PC-3 (cell line): ENCODE measurements around the gene KLHL1. TPM values are rescaled to one million over a fixed set of nuclear protein-coding genes. Genes with fewer than 3 reads are reported as not detected.
A peak's percentile ranks its signal among the peaks of the same experiment; 100 is the strongest.

Experiments
- ATAC-seq: fragments of 200-7000 bp; cut with Tn5 transposase; 2 replicates; pipeline ENCODE4 v1.9.1; 2020; ENCODE audit warnings: mild to moderate bottlenecking, moderate library complexity
- BruUV-seq: library from RNA; stranded (reverse); fragments of 400-500 nt; replicated peaks from 2 replicates; lab custom pipeline; 2021; lab: Mats Ljungman, UMichigan
- CTCF ChIA-PET: fragments of 300-600 bp; sonication (Branson Sonifier 250); formaldehyde crosslinking; loops from one replicate; lab custom pipeline; 2022; ENCODE audit warnings: antibody characterized with exemption; lab: Charles Lee
- POLR2A ChIA-PET: fragments of 300-600 bp; sonication (Branson Sonifier 250); formaldehyde crosslinking; loops from one replicate; lab custom pipeline; 2022; ENCODE audit warnings: antibody characterized with exemption; ENCODE audit not compliant: unreplicated experiment; lab: Charles Lee
- DNase-seq: peaks from one replicate; pipeline ENCODE4 v3.0.0-alpha.2; 2015
- H2AFZ ChIP-seq: fragments of 300-600 bp; sonication (generic); 2 replicates; pipeline ENCODE4 v1.6.0; 2016; ENCODE audit warnings: antibody characterized with exemption, low read length
- H3F3A ChIP-seq: fragments of 300-600 bp; sonication (generic); one replicate; pipeline ENCODE4 v1.6.0; 2017; ENCODE audit warnings: antibody characterized with exemption, low read length, control low read depth, mild to moderate bottlenecking; ENCODE audit not compliant: unreplicated experiment
- H3K27ac ChIP-seq: fragments of 300-600 bp; sonication (generic); 2 replicates; pipeline ENCODE4 v1.5.1; 2016; ENCODE audit warnings: mild to moderate bottlenecking, low read length
- H3K27me3 ChIP-seq: fragments of 300-600 bp; sonication (generic); 2 replicates; pipeline ENCODE4 v1.6.1; 2016; ENCODE audit warnings: low read length, mixed read lengths
- H3K36me3 ChIP-seq: fragments of 300-600 bp; sonication (generic); 2 replicates; pipeline ENCODE4 v1.6.1; 2016; ENCODE audit warnings: low read depth, mixed run types, low read length, mixed read lengths
- H3K4me1 ChIP-seq: fragments of 300-600 bp; sonication (generic); 2 replicates; pipeline ENCODE4 v1.5.1; 2016; ENCODE audit warnings: low read length; ENCODE audit not compliant: insufficient read depth
- H3K4me2 ChIP-seq: fragments of 300-600 bp; sonication (generic); 2 replicates; pipeline ENCODE4 v1.6.0; 2016; ENCODE audit warnings: low read length
- H3K4me3 ChIP-seq: fragments of 300-600 bp; sonication (generic); 2 replicates; pipeline ENCODE4 v1.5.1; 2016; ENCODE audit warnings: mild to moderate bottlenecking, low read length, mixed read lengths
- H3K79me2 ChIP-seq: fragments of 300-600 bp; sonication (generic); 2 replicates; pipeline ENCODE4 v1.6.1; 2017; ENCODE audit warnings: low read length, mixed read lengths
- H3K9ac ChIP-seq: fragments of 300-600 bp; sonication (generic); 2 replicates; pipeline ENCODE4 v1.6.0; 2016; ENCODE audit warnings: mild to moderate bottlenecking, low read length
- H3K9me2 ChIP-seq: fragments of 300-600 bp; sonication (generic); replicated peaks from 2 replicates; pipeline ENCODE4 v1.6.1; 2016; ENCODE audit warnings: mixed run types, low read length, mixed read lengths
- H3K9me3 ChIP-seq: fragments of 300-600 bp; sonication (generic); 2 replicates; pipeline ENCODE4 v1.6.1; 2016; ENCODE audit warnings: low read length, mixed read lengths
- H4K20me1 ChIP-seq: fragments of 300-600 bp; sonication (generic); 2 replicates; pipeline ENCODE4 v1.6.1; 2016; ENCODE audit warnings: low read length, mixed read lengths
- CTCF ChIP-seq: fragments of 300-600 bp; sonication (generic); conservative IDR thresholded peaks from 2 replicates; pipeline ENCODE4 v1.5.1; 2017; ENCODE audit warnings: antibody characterized with exemption, low read depth, mild to moderate bottlenecking, low read length
- EZH2 ChIP-seq: fragments of 300-600 bp; sonication (generic); IDR thresholded peaks from one replicate; pipeline ENCODE4 v1.6.1; 2017; ENCODE audit warnings: antibody characterized with exemption, mild to moderate bottlenecking, low read length; ENCODE audit not compliant: unreplicated experiment
- EZH2phosphoT487 ChIP-seq: fragments of 300-600 bp; sonication (generic); IDR thresholded peaks from 2 replicates; pipeline ENCODE4 v1.6.1; 2018; ENCODE audit warnings: mild to moderate bottlenecking, antibody characterized with exemption, low read length, borderline replicate concordance
- intact Hi-C: fragments of 100-400 bp; cut with micrococcal nuclease; formaldehyde crosslinking; loops from 2 replicates; pipeline ENCODE4 v1.9.0; 2023
- total RNA-seq: library from RNA; depleted of rRNA; stranded (reverse); fragments of >200 nt; gene quantifications from 2 replicates; pipeline ENCODE4 v1.2.3, GENCODE V29; 2014

The KLHL1 gene
- total RNA-seq, 1 experiment from 2014 or later, result not detected

- Histone ChIP-seq H4K20me1 (no peaks in the 10 kb centered on the region), H3K4me1 (no peaks in the 10 kb centered on the region), H2AFZ (no peak overlapping the region), H3K9ac (no peak overlapping the region), H3K9me3 (no peaks in the 10 kb centered on the region), H3K9me2 (no peaks in the 10 kb centered on the region), H3K27ac (no peak overlapping the region), H3K79me2 (no peaks in the 10 kb centered on the region), H3K27me3 (no peaks in the 10 kb centered on the region), H3F3A (no peaks in the 10 kb centered on the region), H3K4me3 (no peak overlapping the region), H3K4me2 (no peak overlapping the region), H3K36me3 (no peaks in the 10 kb centered on the region)
- ChIA-PET CTCF (no interaction called here), POLR2A (no interaction called here)
- TF ChIP-seq EZH2 (no peak), CTCF (no peak), EZH2phosphoT487 (no peak)
- ATAC-seq (peak; percentile 92), DNase-seq (peak; percentile 44)
- intact Hi-C loops, result no loop called here
- no TSS peak for BruUV-seq
Observed at GRCh38 chr13:69928262-69928661, 180.0 kb downstream of the KLHL1 start.

- Histone ChIP-seq H2AFZ (no peak overlapping the region), H3K4me2 (no peak overlapping the region), H4K20me1 (no peaks in the 10 kb centered on the region), H3K79me2 (no peaks in the 10 kb centered on the region), H3K27ac (no peak overlapping the region), H3K9me3 (no peaks in the 10 kb centered on the region), H3F3A (no peaks in the 10 kb centered on the region), H3K4me3 (no peak overlapping the region), H3K9me2 (no peaks in the 10 kb centered on the region), H3K9ac (no peak overlapping the region), H3K4me1 (no peaks in the 10 kb centered on the region), H3K27me3 (no peaks in the 10 kb centered on the region), H3K36me3 (no peaks in the 10 kb centered on the region)
- intact Hi-C loops, result no loop called here
- ATAC-seq (no peak), DNase-seq (no peak)
- ChIA-PET POLR2A (no interaction called here), CTCF (no interaction called here)
- TF ChIP-seq EZH2, result no peak
- TF ChIP-seq CTCF, result no peak
- TF ChIP-seq EZH2phosphoT487, result no peak
- no TSS peak for BruUV-seq
Observed at GRCh38 chr13:69921156-69921555, 187.1 kb downstream of the KLHL1 start.

DNA sequence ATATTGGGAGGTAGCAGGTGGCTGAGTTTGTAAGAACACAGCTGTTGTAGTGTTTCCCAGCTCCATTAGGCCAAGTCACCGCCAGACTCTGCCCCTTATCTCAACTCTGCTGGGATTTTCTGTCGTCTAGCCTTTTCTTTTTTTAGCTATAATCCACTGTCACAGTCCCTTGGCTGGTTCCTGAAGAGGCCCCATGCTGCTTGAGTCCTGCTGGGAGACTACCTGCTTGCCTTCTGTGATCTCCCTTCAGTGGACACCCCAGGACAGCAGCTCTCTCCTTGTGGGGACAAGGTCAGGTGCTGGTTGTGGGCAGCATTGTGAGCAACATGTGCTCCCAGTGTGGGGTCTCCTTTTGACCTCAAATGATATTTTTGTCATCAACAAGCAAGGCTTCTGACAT lies 195.6 kb downstream of the KLHL1 start:
- intact Hi-C loops, result no loop called here
- CTCF ChIA-PET, result no interaction called here
- DNase-seq, result no peak
- H3K4me2 ChIP-seq, result no peak overlapping the region
- H4K20me1 ChIP-seq, result no peaks in the 10 kb centered on the region
- H3K9me3 ChIP-seq, result no peaks in the 10 kb centered on the region
- H3K4me1 ChIP-seq, result no peaks in the 10 kb centered on the region
- no peaks in the 10 kb centered on the region for H3K27me3 ChIP-seq
- H3K27ac ChIP-seq, result no peak overlapping the region
- no peaks in the 10 kb centered on the region for H3K36me3 ChIP-seq
- POLR2A ChIA-PET, result no interaction called here
- no peaks in the 10 kb centered on the region for H3K9me2 ChIP-seq
- no peak overlapping the region for H2AFZ ChIP-seq
- no TSS peak for BruUV-seq
- no peak for TF ChIP-seq EZH2
- no peak for TF ChIP-seq CTCF
- no peak for TF ChIP-seq EZH2phosphoT487
- no peaks in the 10 kb centered on the region for H3K79me2 ChIP-seq
- no peak for ATAC-seq
- no peak overlapping the region for H3K9ac ChIP-seq
- no peak overlapping the region for H3K4me3 ChIP-seq
- H3F3A ChIP-seq, result no peaks in the 10 kb centered on the region
